Tibial nerve (tissue), 3 donors: Measurements from ENCODE around the gene MCRS1.

Source experiments
- CTCF ChIP-seq, 5 experiments: fragments of 200-600 bp in 3 of 5; fragments of 450-650 bp in 2 of 5; sonication (generic) in 3 of 5; IDR thresholded peaks; one replicate each; pipeline ENCODE4 v1.5.1; 2016 to 2019; ENCODE audit warnings: antibody characterized with exemption in 5 of 5, mild to moderate bottlenecking in 3 of 5, moderate library complexity in 2 of 5
- POLR2A ChIP-seq, 2 donors: fragments of 450-650 bp; IDR thresholded peaks; one replicate each; pipeline ENCODE4 v1.6.1; 2017; ENCODE audit warnings: antibody characterized with exemption in 2 of 2, mild to moderate bottlenecking in 2 of 2, moderate library complexity in 2 of 2

GRCh38 chr12:49529414-49529813 lies 38.5 kb downstream of the MCRS1 start:
- TF ChIP-seq CTCF (IDR thresholded peaks at IDR 0.05) (no peak), POLR2A (IDR thresholded peaks at IDR 0.05) (no peak)
